GM10248 (cell line): ENCODE measurements around the gene FGFRL1.
"Not testable (repeated sequence)": the region's sequence is repeated elsewhere in the genome, so short reads cannot be mapped to it uniquely, and the experiment has no call there.

Experiments
- CTCF ChIA-PET: fragments of 300-600 bp; sonication (Branson Sonifier 250); formaldehyde crosslinking; extraction: SDS; loops from one replicate; lab custom pipeline; 2021; ENCODE audit warnings: antibody characterized with exemption; lab: Yijun Ruan, JAX
- POLR2A ChIA-PET: fragments of 350-650 bp; sonication (Branson Sonifier 250); formaldehyde crosslinking; extraction: SDS; loops from one replicate; lab custom pipeline; 2020; ENCODE audit warnings: antibody characterized with exemption; lab: Yijun Ruan, JAX
- DNase-seq: peaks from one replicate; pipeline ENCODE4 v3.0.0; 2012; ENCODE audit errors: extremely low spot score
- TF ChIP-seq, protein P1 (sequence below): IDR thresholded peaks from 2 replicates; pipeline ENCODE4 v1.5.1; 2012; ENCODE audit warnings: mild to moderate bottlenecking, low read depth; ENCODE audit errors: extremely low read depth, missing control alignments, control extremely low read depth

The FGFRL1 gene

DNA sequence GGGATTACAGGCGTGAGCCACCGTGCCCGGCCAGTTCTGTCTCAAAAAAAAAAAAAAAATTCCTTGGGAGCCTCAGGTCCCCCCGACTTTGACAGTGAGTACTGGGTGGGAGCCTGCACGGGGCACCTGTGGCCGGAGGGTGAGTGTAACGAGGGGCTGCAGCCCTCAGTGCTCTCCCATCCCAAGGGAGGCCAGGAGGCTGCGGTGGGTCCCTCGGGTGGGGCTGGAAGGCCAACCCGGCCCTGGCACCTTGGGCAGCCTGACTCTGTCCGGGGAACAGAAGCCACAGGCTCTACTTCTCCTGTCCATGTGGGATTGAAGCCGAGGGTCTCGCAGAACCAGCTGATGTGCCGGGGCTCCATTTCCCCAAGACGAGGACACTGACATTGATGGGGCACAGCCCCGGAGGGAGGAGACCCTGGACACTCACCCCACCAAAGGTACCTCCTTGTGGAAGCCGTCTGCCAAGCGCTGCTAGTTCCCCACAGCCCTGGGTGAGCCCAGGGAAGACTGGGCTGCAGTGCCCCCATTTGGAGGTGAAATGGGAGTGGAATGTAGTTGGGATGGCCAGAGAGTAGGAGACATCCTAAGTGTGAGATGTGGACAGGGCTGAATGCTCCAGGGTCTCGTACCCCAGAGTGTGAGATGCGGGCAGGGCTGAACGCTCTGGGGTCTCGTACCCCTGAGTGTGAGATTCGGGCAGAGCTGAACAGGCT, 16.0 kb upstream of the FGFRL1 start:
- POLR2A ChIA-PET = no interaction called here
- CTCF ChIA-PET = no interaction called here
- DNase-seq = no peak
- TF ChIP-seq, protein P1, sequence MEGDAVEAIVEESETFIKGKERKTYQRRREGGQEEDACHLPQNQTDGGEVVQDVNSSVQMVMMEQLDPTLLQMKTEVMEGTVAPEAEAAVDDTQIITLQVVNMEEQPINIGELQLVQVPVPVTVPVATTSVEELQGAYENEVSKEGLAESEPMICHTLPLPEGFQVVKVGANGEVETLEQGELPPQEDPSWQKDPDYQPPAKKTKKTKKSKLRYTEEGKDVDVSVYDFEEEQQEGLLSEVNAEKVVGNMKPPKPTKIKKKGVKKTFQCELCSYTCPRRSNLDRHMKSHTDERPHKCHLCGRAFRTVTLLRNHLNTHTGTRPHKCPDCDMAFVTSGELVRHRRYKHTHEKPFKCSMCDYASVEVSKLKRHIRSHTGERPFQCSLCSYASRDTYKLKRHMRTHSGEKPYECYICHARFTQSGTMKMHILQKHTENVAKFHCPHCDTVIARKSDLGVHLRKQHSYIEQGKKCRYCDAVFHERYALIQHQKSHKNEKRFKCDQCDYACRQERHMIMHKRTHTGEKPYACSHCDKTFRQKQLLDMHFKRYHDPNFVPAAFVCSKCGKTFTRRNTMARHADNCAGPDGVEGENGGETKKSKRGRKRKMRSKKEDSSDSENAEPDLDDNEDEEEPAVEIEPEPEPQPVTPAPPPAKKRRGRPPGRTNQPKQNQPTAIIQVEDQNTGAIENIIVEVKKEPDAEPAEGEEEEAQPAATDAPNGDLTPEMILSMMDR = no peak

DNA sequence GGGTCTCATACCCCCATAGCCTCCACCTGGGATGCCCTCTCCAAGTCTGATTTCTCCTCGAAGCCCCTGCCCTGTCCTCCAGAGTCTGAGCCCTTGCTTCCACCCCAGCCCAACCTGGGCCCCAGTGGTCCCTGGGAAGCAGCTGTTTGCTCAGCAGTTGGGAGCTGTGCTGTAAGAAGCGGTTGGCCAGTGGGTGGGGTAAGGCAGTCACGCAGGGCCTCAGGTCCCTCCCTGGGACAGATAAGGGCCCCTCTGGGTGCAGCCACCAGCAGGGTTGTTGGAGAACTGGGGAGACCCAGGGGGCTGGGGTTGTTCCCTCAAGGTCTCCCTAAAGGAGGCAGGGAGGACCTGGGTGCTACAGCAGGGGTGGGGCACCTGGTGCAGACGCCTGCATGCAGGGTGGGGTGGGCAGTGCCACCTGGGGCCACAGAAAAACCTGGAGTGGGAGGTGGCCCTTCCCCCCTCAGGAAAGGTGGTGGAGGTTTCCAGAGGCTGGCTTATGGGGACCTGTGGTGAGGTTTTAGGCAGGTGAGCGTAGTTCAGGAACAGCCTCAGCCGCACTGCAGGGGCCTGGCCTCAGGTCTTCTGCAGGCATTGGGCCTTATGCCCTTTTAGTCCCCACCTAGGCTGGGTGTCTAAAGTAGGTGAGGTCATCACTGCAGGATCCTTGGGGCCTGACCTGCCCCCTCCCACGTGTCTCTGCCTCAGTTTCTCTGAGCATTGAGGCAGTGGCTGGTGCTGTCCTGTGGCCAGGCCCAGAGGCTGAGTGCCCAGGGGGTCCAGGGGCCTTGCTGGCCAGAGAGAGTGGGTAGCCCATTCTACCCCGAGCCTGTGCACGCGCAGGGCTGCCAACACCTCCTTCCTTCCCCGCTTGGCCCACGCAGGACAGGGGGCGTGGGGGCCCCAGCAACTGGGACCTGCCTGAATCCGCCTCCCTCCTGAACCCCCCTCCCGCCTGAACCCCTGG, 15.1 kb upstream of the FGFRL1 start:
- DNase-seq = no peak
- POLR2A ChIA-PET = no interaction called here
- CTCF ChIA-PET = no interaction called here
- TF ChIP-seq, protein P1 = no peak

DNA sequence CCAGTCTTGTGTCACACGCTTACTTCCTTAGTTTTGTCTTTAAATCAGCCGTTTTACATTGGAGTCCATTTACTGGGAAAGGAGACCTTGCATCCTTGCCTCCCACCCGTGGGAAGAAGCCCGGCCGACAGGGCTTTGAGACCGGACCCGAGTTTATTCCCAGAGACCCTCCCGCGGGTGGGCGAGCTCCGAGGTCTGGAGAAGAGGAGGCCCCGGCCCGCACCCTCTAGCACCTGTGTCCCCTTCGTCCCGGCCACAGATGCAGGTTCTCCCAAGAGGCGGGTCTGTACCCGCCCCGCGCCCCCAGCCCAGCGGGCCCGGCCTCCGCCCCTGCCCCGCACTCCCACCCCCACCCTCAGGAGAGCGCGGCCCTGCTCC, 14.4 kb upstream of the FGFRL1 start:
- ChIA-PET CTCF (no interaction called here), POLR2A (no interaction called here)
- no peak for DNase-seq
- TF ChIP-seq, protein P1 = no peak

DNA sequence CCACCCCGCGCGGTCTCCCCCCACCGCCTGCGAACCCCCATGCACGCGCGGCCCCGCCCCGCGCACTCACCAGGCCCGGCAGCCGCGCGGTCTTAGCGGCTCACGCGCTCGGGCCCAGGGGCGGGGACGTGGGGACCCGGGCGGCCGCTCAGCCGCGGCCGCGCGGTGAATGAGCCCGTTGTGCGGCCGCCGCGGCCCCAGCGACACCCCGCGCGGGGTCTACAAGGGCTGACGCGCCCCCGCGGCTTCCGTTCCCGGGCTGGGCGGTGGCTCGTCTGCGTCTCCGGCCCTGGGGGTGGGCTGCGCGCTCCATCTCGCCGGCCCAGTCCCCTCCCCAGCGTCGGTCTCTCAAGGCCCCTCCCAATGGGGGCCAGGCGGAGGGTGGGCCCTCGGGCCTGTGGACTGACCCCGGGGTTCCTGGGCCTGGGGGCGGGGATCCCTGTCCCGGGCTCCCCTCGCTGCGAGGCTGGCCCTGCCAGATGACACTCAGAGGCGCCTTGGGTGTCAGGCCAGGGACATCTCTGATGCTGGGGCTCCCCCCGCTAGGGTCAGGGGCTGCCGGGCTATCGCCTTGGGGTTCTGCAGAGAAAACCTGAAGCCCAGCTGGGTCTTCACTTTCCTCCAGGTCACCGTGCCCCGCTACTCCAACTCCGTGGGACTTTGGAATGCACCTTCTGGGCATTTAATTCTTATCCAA, 13.9 kb upstream of the FGFRL1 start:
- TF ChIP-seq, protein P1 = no peak
- CTCF ChIA-PET = no interaction called here
- no peak for DNase-seq
- POLR2A ChIA-PET = no interaction called here

DNA sequence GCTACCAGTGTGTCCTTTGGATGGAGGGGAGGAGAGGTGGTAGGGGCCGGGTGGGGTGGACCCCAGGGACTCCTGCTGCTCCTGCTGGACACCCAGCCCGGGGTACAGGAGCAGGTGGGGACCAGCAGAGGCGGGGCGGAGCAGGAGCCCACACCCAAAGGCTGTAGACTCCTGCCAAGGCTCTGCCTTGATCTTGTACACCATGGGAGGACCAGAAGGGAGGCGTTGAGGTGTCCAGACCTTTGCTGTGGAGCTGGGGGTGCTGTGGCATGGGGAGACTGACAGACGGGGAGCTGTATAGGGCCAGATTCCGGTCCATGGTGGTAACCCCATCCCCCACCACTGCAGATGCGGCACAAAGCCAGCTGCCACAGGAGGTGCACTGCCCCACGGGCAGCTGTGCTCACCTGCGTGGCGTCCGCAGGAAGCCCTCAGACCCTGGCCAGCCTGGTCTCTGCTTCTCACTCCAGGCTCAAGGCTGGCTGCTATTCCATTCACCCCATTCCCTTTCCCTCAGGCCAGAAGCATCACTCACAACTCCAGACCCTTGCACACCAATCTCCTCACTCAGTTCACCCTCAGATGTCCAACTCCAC, 13.2 kb upstream of the FGFRL1 start:
- no peak for DNase-seq
- POLR2A ChIA-PET = no interaction called here
- TF ChIP-seq, protein P1 = no peak
- CTCF ChIA-PET = interaction anchor here (1.2 kb wide), 1 partner anchor 10 kb away, joined by 6 read pairs; the partner anchor contains the start of gene IDUA

DNA sequence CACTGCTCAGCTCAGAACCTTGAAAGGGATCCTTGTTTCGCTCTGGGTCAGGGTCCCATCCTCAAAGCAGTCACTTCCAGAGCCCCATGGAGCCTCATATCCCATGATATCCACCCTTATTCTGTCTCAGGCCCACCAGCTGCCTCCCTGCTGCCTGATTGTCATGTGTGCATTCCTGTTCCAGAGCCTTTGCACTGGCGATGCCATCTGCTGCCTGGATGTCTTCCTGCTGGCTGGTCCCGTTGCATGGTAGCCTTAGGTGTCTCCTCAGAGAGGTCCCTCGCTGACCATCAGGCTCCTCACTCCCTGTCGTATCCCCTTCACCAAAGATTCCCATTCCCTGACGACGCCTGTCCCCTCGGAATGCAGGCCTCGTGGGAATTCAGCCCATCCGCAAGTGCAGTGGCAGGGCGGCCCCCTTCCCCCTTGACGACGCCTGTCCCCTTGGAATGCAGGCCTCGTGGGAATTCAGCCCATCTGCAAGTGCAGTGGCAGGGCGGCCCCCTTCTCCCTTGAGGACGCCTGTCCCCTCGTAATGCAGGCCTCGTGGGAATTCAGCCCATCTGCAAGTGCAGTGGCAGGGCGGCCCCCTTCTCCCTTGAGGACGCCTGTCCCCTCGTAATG, 12.1 kb upstream of the FGFRL1 start:
- DNase-seq, POLR2A ChIA-PET: not testable (repeated sequence)
- CTCF ChIA-PET = interaction anchor here (1.2 kb wide), 1 partner anchor 12 kb away, joined by 6 read pairs; the partner anchor contains the start of gene IDUA
